Epithelial cell of proximal tubule (primary cell): ENCODE data around the gene BPHL. TPM values are rescaled to one million over a fixed set of nuclear protein-coding genes. Genes with fewer than 3 reads are reported as not detected.
"Not testable (repeated sequence)": the region's sequence is repeated elsewhere in the genome, so short reads cannot be mapped to it uniquely, and the experiment has no call there.

ENCODE experiments used
- DNase-seq: peaks from one replicate; pipeline ENCODE4 v3.0.0-alpha.2; 2011; ENCODE audit warnings: low read depth
- H3K4me3 ChIP-seq: 2 replicates; pipeline ENCODE4 v1.5.1; 2011; ENCODE audit warnings: low read depth, mild to moderate bottlenecking, low read length
- total RNA-seq: library from RNA; depleted of rRNA; stranded (reverse); fragments of >200 nt; gene quantifications from 2 replicates; pipeline ENCODE4 v1.2.3, GENCODE V29; 2015
- TF ChIP-seq, protein P1 (sequence below): conservative IDR thresholded peaks from 2 replicates; pipeline ENCODE4 v1.5.1; 2012; ENCODE audit warnings: low read depth, mild to moderate bottlenecking, low read length

BPHL gene
- total RNA-seq, 1 donor from 2014 or later = 30.7 TPM

- no peak overlapping the region for H3K4me3 ChIP-seq
- no peak for DNase-seq
- TF ChIP-seq, protein P1, sequence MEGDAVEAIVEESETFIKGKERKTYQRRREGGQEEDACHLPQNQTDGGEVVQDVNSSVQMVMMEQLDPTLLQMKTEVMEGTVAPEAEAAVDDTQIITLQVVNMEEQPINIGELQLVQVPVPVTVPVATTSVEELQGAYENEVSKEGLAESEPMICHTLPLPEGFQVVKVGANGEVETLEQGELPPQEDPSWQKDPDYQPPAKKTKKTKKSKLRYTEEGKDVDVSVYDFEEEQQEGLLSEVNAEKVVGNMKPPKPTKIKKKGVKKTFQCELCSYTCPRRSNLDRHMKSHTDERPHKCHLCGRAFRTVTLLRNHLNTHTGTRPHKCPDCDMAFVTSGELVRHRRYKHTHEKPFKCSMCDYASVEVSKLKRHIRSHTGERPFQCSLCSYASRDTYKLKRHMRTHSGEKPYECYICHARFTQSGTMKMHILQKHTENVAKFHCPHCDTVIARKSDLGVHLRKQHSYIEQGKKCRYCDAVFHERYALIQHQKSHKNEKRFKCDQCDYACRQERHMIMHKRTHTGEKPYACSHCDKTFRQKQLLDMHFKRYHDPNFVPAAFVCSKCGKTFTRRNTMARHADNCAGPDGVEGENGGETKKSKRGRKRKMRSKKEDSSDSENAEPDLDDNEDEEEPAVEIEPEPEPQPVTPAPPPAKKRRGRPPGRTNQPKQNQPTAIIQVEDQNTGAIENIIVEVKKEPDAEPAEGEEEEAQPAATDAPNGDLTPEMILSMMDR = no peak
These were observed 15.0 kb downstream of the BPHL start for GRCh38 chr6:3133515-3133914.

DNA sequence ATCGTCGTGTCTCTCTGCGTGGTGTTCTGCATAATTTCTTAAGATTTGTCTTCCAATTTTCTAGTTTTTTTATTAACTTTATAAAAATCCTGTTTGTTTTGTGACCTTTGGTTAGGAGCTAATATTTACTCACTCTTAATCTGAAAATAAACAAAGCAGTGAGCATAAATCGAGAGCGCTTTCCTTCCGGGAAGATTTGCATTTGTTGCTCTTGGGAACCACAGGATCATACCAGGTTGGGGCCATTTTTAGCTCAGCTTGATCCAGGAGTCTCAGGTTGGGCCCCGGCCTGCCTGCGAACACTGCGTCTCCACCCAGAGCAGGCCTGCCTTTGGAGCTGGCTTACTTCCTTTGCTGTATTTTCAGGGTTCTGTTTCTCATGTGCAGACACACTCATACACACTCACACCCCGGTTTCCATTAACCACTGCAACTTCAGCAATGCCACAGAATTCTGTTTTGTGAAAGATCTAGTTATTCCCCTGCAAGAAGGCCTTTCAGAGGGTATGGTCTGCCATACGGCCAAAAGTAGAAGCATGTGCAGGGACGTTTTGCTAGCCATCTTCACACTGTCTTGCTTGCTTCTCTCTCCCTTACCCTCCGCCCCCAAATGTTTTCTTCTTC lies 17.3 kb downstream of the BPHL start:
- DNase-seq = no peak
- TF ChIP-seq, protein P1 = no peak
- H3K4me3 ChIP-seq = no peak overlapping the region

GRCh38 chr6:3136292-3137011 lies 17.9 kb downstream of the BPHL start:
- H3K4me3 ChIP-seq = no peak overlapping the region
- TF ChIP-seq, protein P1 = no peak
- DNase-seq = no peak

DNA sequence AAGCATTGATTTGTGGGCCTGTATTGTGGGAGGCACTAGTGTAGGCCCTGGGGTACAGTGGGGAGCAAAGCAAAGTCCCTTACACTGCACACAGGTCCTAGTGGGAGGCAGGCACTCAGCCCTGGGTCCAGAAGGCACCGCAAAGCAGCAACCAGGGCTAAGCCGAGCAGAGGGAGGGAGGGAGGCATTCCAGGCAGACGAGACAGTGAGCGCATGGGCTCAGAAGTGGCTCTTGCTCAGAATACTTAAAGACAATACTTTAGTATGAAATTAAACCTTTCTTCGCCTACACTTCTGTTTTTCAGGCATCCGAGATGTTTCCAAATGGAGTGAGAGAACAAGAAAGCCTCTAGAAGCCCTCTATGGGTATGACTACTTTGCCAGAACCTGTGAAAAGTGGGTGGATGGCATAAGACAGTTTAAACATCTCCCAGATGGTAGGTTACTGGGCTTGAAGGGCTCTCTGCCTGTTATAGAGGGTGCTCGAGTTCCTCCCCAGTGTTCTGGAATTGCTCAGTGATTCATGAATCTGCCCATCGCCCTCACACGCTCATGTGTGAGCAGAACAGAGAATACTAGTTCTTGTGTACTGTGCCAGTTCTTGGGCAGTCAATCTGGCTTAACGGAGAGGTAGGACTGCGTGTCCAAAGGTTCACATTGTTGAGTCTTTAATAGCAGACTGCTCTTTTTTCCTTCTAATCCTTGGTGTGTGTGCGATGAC lies 18.7 kb downstream of the BPHL start:
- TF ChIP-seq, protein P1 = no peak
- H3K4me3 ChIP-seq = no peak overlapping the region
- no peak for DNase-seq

DNA sequence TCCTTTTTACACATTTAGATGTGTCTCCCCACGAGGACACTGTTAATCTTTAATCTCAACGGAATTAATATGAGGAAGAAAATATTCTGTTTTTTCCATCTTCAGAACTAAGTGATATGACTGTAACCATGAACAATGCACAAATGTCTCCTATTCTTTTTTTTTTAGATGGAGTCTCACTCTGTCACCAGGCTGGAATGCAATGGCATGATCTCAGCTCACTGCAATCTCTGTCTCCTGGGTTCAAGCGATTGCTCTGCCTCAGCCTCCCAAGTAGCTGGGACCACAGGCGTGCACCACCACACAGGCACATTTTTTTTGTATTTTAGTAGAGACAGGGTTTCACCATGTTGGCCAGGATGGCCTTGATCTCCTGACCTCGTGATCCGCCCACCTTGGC lies 19.4 kb downstream of the BPHL start:
- not testable (repeated sequence) for DNase-seq, H3K4me3 ChIP-seq

DNA sequence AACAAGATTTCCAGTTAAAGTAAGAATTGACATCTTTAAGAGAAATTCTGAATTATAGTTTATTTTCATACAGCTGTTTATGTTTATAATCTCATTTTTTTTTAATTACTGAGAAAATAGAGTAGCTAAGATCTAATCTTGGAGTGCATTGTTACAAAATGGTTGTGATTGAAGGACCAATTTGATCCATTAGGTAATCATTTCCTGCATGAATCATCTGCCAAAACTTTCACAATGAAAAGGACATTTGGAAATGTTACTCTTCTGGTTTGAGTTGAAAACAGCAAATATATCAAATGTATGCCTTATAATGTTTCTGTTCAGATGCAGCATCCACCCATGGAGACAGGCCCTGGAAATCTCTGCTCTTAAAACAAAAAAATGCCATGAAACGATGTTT lies 19.8 kb downstream of the BPHL start:
- TF ChIP-seq, protein P1 = no peak
- H3K4me3 ChIP-seq = no peak overlapping the region
- no peak for DNase-seq

- TF ChIP-seq, protein P1 = no peak
- H3K4me3 ChIP-seq = no peak overlapping the region
- no peak for DNase-seq
These were observed 20.8 kb downstream of the BPHL start for GRCh38 chr6:3139090-3139903.
